IPS DF 6.9 (cell line): ENCODE measurements around the gene ABHD8.
A peak's percentile ranks its signal among the peaks of the same experiment; 100 is the strongest.

Experiments
- DNase-seq: peaks from one replicate; pipeline ENCODE4 v3.0.0-alpha.2; 2013; ENCODE audit warnings: low read depth, low spot score
- H3K27ac ChIP-seq: one replicate; pipeline ENCODE4 v1.5.1; 2013; ENCODE audit warnings: low read length, control low read depth
- H3K27me3 ChIP-seq: 2 replicates; pipeline ENCODE4 v1.6.1; 2013; ENCODE audit warnings: mild to moderate bottlenecking, low read length; ENCODE audit not compliant: control insufficient read depth, insufficient read depth
- H3K36me3 ChIP-seq: 2 replicates; pipeline ENCODE4 v1.6.1; 2013; ENCODE audit warnings: low read length; ENCODE audit not compliant: control insufficient read depth, insufficient read depth
- H3K4me1 ChIP-seq: 2 replicates; pipeline ENCODE4 v1.6.1; 2013; ENCODE audit warnings: low read length; ENCODE audit not compliant: control insufficient read depth, insufficient read depth
- H3K4me3 ChIP-seq: 2 replicates; pipeline ENCODE4 v1.5.1; 2013; ENCODE audit warnings: mild to moderate bottlenecking, low read length
- H3K9me3 ChIP-seq: 2 replicates; pipeline ENCODE4 v1.6.1; 2013; ENCODE audit warnings: low read length, inconsistent platforms; ENCODE audit not compliant: control insufficient read depth, insufficient read depth
- WGBS: extraction: QIAGEN DNeasy Blood & Tissue Kit; methylation state at CpG from one replicate; pipeline ENCODE4 v1.1.7; 2013; ENCODE audit warnings: mixed read lengths, missing lambda C conversion rate; ENCODE audit not compliant: insufficient read length, insufficient coverage; 5-methylcytosine and 5-hydroxymethylcytosine counted together

The ABHD8 gene

GRCh38 chr19:17340871-17341357 is 37.7 kb upstream of the ABHD8 start:
- peaks cover 6% of the 10 kb centered on the region; the same call in 1 of the 2 replicates for H3K36me3 ChIP-seq
- WGBS = no CpG with 5 or more reads among the region's 17 CpGs
- no peak overlapping the region for H3K4me3 ChIP-seq
- no peaks in the 10 kb centered on the region for H3K9me3 ChIP-seq
- no peaks in the 10 kb centered on the region for H3K27me3 ChIP-seq
- no peak overlapping the region for H3K27ac ChIP-seq
- peaks cover 5% of the 10 kb centered on the region; the same call in 1 of the 2 replicates for H3K4me1 ChIP-seq
- no peak for DNase-seq

DNA sequence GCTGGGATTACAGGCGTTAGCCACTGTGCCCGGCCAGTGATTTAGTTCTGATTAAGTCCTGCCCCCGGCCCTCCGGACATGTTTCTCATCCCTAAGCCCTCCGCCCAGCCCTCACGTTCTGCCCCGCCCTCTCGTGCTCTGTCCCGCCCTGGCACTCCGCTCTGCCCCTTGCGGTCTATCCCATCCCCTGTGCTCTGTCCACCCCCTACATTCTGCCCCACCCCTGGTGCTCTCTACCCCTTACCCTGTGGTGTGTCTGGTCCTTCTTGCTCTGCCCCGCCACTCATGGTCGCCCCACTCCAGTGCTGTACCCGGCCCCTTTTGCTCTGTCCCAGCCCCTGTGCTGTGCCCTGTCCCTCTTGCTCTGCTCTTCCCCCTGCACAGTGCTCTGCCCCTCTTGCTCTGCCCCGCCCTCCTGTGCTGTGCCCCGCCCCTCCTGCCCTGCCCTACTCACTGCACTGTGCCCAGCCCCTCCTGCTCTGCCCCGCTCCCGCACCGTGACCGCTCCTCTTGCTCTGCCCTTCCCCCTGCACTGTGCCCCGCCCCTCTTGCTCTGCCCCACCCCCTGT is 37.2 kb upstream of the ABHD8 start:
- H3K9me3 ChIP-seq = no peaks in the 10 kb centered on the region
- no peak overlapping the region for H3K27ac ChIP-seq
- no peaks in the 10 kb centered on the region for H3K27me3 ChIP-seq
- WGBS = no CpG with 5 or more reads among the region's 21 CpGs
- DNase-seq = no peak
- H3K4me1 ChIP-seq = peaks cover 5% of the 10 kb centered on the region; the same call in 1 of the 2 replicates
- H3K36me3 ChIP-seq = peaks cover 6% of the 10 kb centered on the region; the same call in 1 of the 2 replicates
- H3K4me3 ChIP-seq = no peak overlapping the region

- WGBS = no CpG with 5 or more reads among the region's 34 CpGs
- H3K27ac ChIP-seq = no peak overlapping the region
- H3K27me3 ChIP-seq = no peaks in the 10 kb centered on the region
- peaks cover 5% of the 10 kb centered on the region; the same call in 1 of the 2 replicates for H3K4me1 ChIP-seq
- no peak for DNase-seq
- peaks cover 6% of the 10 kb centered on the region; the same call in 1 of the 2 replicates for H3K36me3 ChIP-seq
- no peak overlapping the region for H3K4me3 ChIP-seq
- H3K9me3 ChIP-seq = no peaks in the 10 kb centered on the region
Observed at GRCh38 chr19:17339088-17339741, 36.0 kb upstream of the ABHD8 start.

DNA sequence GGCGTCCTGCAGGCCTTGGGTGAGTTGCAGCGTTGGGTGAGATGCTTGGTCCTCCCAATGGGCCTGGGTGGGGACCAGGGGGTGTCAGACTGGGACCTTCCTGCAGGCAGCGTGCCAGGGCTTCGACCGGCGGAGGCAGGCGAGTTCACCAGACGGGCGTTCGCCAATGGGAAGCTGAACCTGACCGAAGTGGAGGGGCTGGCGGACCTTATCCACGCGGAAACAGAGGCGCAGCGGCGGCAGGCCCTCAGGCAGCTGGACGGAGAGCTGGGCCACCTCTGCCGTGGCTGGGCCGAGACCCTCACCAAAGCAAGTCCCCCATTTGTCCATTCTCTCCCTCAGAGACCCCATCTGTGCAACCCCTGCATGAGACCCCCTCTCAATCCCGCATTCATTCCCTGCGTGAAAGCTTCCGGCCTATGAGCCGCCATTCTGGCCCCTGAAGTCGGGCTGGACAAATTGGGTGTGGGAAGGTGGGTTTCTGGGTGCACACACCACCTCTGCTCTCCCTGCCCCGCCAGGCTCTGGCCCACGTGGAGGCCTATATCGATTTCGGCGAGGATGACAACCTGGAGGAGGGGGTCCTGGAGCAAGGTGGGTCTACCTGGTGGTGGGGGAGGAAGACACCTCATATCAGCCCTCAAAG is 35.3 kb upstream of the ABHD8 start:
- Histone ChIP-seq H3K9me3 (no peaks in the 10 kb centered on the region), H3K36me3 (peaks cover 6% of the 10 kb centered on the region; the same call in 1 of the 2 replicates), H3K4me1 (peaks cover 5% of the 10 kb centered on the region; the same call in 1 of the 2 replicates), H3K27me3 (no peaks in the 10 kb centered on the region), H3K4me3 (no peak overlapping the region; the same call in 1 of the 2 replicates), H3K27ac (no peak overlapping the region)
- DNase-seq = no peak
- WGBS = no CpG with 5 or more reads among the region's 30 CpGs

- Histone ChIP-seq H3K27ac (no peak overlapping the region), H3K4me1 (peaks cover 5% of the 10 kb centered on the region; the same call in 1 of the 2 replicates), H3K36me3 (peaks cover 6% of the 10 kb centered on the region; the same call in 1 of the 2 replicates), H3K9me3 (no peaks in the 10 kb centered on the region), H3K27me3 (no peaks in the 10 kb centered on the region), H3K4me3 (peak overlapping the region; percentile 74; the same call in 1 of the 2 replicates)
- no peak for DNase-seq
- WGBS = no CpG with 5 or more reads among the region's 50 CpGs
Observed at GRCh38 chr19:17337675-17338432, 34.6 kb upstream of the ABHD8 start.

- WGBS = no CpG with 5 or more reads among the region's 41 CpGs
- H3K4me1 ChIP-seq = peaks cover 5% of the 10 kb centered on the region; the same call in 1 of the 2 replicates
Observed at GRCh38 chr19:17336872-17337674, 33.8 kb upstream of the ABHD8 start, which contains the start of gene GTPBP3. Gene GTPBP3 (plus strand): TSS chr19:17337553. CDS start chr19:17337612, 59 bp downstream.

DNA sequence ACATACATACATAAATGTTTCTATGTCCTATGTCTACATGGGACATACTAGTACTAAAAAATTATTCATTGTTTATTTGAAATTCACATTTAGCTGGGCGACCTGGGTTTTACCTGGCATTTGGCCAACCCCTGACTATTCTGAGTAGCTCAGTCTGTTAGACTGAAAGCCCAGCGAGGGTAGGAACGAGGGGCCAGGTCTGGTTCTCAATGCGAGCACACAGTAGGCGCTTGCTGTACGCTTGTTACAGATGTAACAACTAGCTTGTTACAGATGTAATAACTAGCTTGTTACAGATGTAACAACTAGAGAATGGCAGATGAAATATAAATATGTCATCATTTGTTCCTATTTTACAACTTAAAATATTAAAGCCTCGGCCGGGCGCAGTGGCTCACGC is 32.4 kb upstream of the ABHD8 start:
- DNase-seq = no peak

More at GRCh38 chr19:17336872-17337674, 33.8 kb upstream of the ABHD8 start, which contains the start of gene GTPBP3:
- no peaks in the 10 kb centered on the region for H3K27me3 ChIP-seq
- H3K9me3 ChIP-seq = no peaks in the 10 kb centered on the region
- H3K4me3 ChIP-seq = peak within 1 kb of the TSS; percentile 74
- H3K36me3 ChIP-seq = peaks cover 6% of the 10 kb centered on the region; the same call in 1 of the 2 replicates
- DNase-seq = peak; percentile 99
- H3K27ac ChIP-seq = no peak within 1 kb of the TSS

GRCh38 chr19:17334414-17335409 is 31.5 kb upstream of the ABHD8 start, which contains the start of gene ANO8:
Gene ANO8 (minus strand): TSS chr19:17334855. CDS start chr19:17334670, 185 bp downstream.
- Histone ChIP-seq H3K27me3 (no peaks in the 10 kb centered on the region), H3K36me3 (no peaks in the 10 kb centered on the region), H3K4me3 (peak within 1 kb of the TSS; percentile 79), H3K9me3 (no peaks in the 10 kb centered on the region), H3K4me1 (peaks cover 5% of the 10 kb centered on the region; the same call in 1 of the 2 replicates), H3K27ac (no peak within 1 kb of the TSS)
- peak; percentile 99 for DNase-seq
- WGBS = no CpG with 5 or more reads among the region's 86 CpGs

More for the DNA sequence above, 32.4 kb upstream of the ABHD8 start:
- Histone ChIP-seq H3K36me3 (no peaks in the 10 kb centered on the region), H3K9me3 (no peaks in the 10 kb centered on the region), H3K27me3 (no peaks in the 10 kb centered on the region), H3K4me3 (no peak overlapping the region), H3K27ac (no peak overlapping the region), H3K4me1 (peaks cover 5% of the 10 kb centered on the region; the same call in 1 of the 2 replicates)
- no CpG with 5 or more reads among the region's 10 CpGs for WGBS
